CD14-positive monocyte (primary cell): ENCODE results near the gene HMCN2. TPM values are rescaled to one million over a fixed set of nuclear protein-coding genes. Genes with fewer than 3 reads are reported as not detected.

Experiments
- DNase-seq, 3 donors: peaks; one replicate each; pipeline ENCODE4 v3.0.0-alpha.2; 2011 to 2022
- H2AFZ ChIP-seq: 2 replicates; pipeline ENCODE4 v1.6.0; 2012; ENCODE audit warnings: mild to moderate bottlenecking, low read depth, low read length, inconsistent platforms; ENCODE audit not compliant: insufficient read depth, poor library complexity, severe bottlenecking
- H3K27ac ChIP-seq, 2 donors: 1 replicate in 1 of 2; 2 replicates in 1 of 2; pipeline ENCODE4 v1.5.1; 2012 to 2013; ENCODE audit warnings: low read length in 2 of 2, control low read depth in 1 of 2, inconsistent platforms in 1 of 2, low read depth in 1 of 2, mild to moderate bottlenecking in 1 of 2
- H3K27me3 ChIP-seq, 2 donors: one replicate each; pipeline versions ENCODE4 v1.6.0 to v1.6.1; 2011 to 2013; ENCODE audit warnings: low read length in 2 of 2; ENCODE audit not compliant: control insufficient read depth in 2 of 2, insufficient read depth in 2 of 2
- H3K36me3 ChIP-seq, 2 donors: replicated peaks in 1 of 2; 1 replicate in 1 of 2; 2 replicates in 1 of 2; pipeline versions ENCODE4 v1.5.1 to v1.6.1; 2012 to 2013; ENCODE audit warnings: low read length in 2 of 2, control low read depth in 1 of 2, inconsistent platforms in 1 of 2, mild to moderate bottlenecking in 1 of 2; ENCODE audit not compliant: insufficient read depth in 2 of 2, control insufficient read depth in 1 of 2
- H3K4me1 ChIP-seq, 2 donors: 1 replicate in 1 of 2; 2 replicates in 1 of 2; pipeline versions ENCODE4 v1.5.1 to v1.6.1; 2012 to 2013; ENCODE audit warnings: low read length in 2 of 2, control low read depth in 1 of 2, inconsistent platforms in 1 of 2, mild to moderate bottlenecking in 1 of 2, moderate library complexity in 1 of 2; ENCODE audit not compliant: insufficient read depth in 2 of 2, control insufficient read depth in 1 of 2
- H3K4me2 ChIP-seq: replicated peaks from 2 replicates; pipeline ENCODE3; 2012; ENCODE audit warnings: low read length, moderate library complexity, mild to moderate bottlenecking; ENCODE audit not compliant: poor library complexity, severe bottlenecking; ENCODE audit errors: extremely low read depth
- H3K4me3 ChIP-seq, 3 experiments: fragments of 200-600 bp in 1 of 3; sonication (generic) in 1 of 3; replicated peaks in 1 of 3; 1 replicate in 2 of 3; 2 replicates in 1 of 3; pipeline ENCODE4 v1.5.1; 2011 to 2013; ENCODE audit warnings: low read length in 3 of 3, mild to moderate bottlenecking in 3 of 3, control low read depth in 2 of 3, low read depth in 2 of 3, inconsistent platforms in 1 of 3, moderate library complexity in 1 of 3
- H3K79me2 ChIP-seq: 2 replicates; pipeline ENCODE4 v1.6.0; 2012; ENCODE audit warnings: mild to moderate bottlenecking, control low read depth, inconsistent platforms, low read length, moderate library complexity; ENCODE audit not compliant: insufficient read depth
- H3K9ac ChIP-seq: 2 replicates; pipeline ENCODE4 v1.6.0; 2017; ENCODE audit warnings: low read length, mild to moderate bottlenecking; ENCODE audit not compliant: insufficient read depth, poor library complexity, severe bottlenecking
- H3K9me3 ChIP-seq, 2 donors: replicated peaks in 1 of 2; 1 replicate in 1 of 2; 2 replicates in 1 of 2; pipeline versions ENCODE4 v1.5.1 to v1.6.1; 2012 to 2013; ENCODE audit warnings: low read length in 2 of 2, control low read depth in 1 of 2; ENCODE audit not compliant: control insufficient read depth in 1 of 2, insufficient read depth in 1 of 2
- H4K20me1 ChIP-seq: 2 replicates; pipeline ENCODE4 v1.6.0; 2012; ENCODE audit warnings: mild to moderate bottlenecking, low read length, control low read depth, moderate library complexity; ENCODE audit not compliant: insufficient read depth
- H3K27ac Mint-ChIP-seq, 7 donors: one replicate each; pipeline ENCODE4 v1.8.0; 2020; ENCODE audit warnings: mild to moderate bottlenecking in 7 of 7, mixed read lengths in 7 of 7, moderate library complexity in 6 of 7, inconsistent platforms in 2 of 7
- H3K27me3 Mint-ChIP-seq, 3 donors: one replicate each; pipeline ENCODE4 v1.8.0; 2021 to 2022; ENCODE audit warnings: low read depth in 3 of 3, mild to moderate bottlenecking in 3 of 3, mixed read lengths in 3 of 3, moderate library complexity in 3 of 3, inconsistent platforms in 1 of 3
- H3K36me3 Mint-ChIP-seq, 2 donors: one replicate each; pipeline ENCODE4 v1.8.0; 2020; ENCODE audit warnings: mixed read lengths in 2 of 2, inconsistent platforms in 1 of 2, mild to moderate bottlenecking in 1 of 2
- H3K4me1 Mint-ChIP-seq: one replicate; pipeline ENCODE4 v1.8.0; 2020; ENCODE audit warnings: mild to moderate bottlenecking, mixed read lengths
- H3K4me3 Mint-ChIP-seq, 2 donors: one replicate each; pipeline ENCODE4 v1.8.0; 2020; ENCODE audit warnings: mild to moderate bottlenecking in 2 of 2, mixed read lengths in 2 of 2, moderate library complexity in 1 of 2
- H3K9me3 Mint-ChIP-seq, 7 donors: one replicate each; pipeline ENCODE4 v1.8.0; 2020 to 2022; ENCODE audit warnings: mixed read lengths in 7 of 7, mild to moderate bottlenecking in 6 of 7, moderate library complexity in 6 of 7, inconsistent platforms in 2 of 7
- WGBS: methylation state at CpG from one replicate; pipeline ENCODE4 v1.1.5; 2013; ENCODE audit warnings: missing lambda C conversion rate; ENCODE audit not compliant: insufficient coverage; 5-methylcytosine and 5-hydroxymethylcytosine counted together
- intact Hi-C, 2 donors: fragments of 100-400 bp; cut with micrococcal nuclease; formaldehyde crosslinking; loops; one replicate each; pipeline versions ENCODE4 v1.15.0 to v1.15.1; 2023
- polyA plus RNA-seq, 3 donors: library from polyadenylated mRNA; depleted of rRNA in 1 of 3; unstranded in 2 of 3; stranded (reverse) in 1 of 3; fragments of 300-500 nt in 2 of 3; fragments of >200 nt in 1 of 3; fragmentation: Illumina TruSeq in 2 of 3; gene quantifications; 1 replicate in 2 of 3; 2 replicates in 1 of 3; pipeline ENCODE4 v1.2.3, GENCODE V29; 2012 to 2021
- TF ChIP-seq, protein P1 (sequence below): fragments of 200-600 bp; IDR thresholded peaks from one replicate; pipeline ENCODE4 v1.8.0; 2022; ENCODE audit warnings: antibody characterized with exemption, mild to moderate bottlenecking

HMCN2 gene
- polyA plus RNA-seq, 3 donors: not detected

DNA sequence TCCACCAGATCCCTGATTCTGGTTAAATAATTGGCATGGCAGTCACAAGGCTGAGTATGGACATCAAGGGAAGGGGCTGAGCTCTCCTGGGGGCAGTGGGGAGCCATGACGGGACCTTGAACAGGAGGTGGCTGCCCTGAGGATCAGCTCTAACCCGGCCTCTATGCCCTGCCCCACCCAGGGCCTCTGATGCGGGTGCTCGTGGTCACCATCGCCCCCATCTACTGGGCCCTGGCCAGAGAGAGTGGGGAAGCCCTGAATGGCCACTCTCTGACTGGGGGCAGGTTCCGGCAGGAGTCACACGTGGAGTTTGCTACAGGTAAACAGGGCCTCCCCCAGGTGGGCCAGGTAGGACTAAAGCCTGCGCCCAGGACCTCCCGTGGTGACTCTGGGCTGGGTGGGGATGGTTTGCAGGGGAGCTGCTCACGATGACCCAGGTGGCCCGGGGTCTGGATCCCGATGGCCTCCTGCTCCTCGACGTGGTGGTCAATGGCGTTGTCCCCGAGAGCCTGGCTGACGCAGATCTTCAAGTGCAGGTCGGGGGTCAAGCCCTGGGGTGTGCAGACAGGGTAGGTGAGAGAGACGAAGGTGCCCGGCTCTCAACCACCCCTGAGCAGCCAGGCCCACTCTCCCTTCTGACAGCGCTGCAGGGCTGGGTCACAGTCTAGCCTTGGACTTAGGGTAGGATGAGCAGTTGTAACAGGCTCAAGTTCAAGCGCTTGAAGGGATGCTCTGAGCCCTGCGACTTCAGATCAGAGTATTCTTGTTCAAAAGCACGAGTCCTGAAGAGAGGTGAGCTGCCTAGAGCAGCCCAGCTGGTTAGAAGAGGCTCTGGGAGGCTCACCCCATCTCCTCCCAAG is 159.3 kb downstream of the HMCN2 start:
- 91% methylated on average over 20 of the region's 24 CpGs for WGBS
- DNase-seq: no peak
- H3K36me3 ChIP-seq: no peaks in the 10 kb centered on the region
- peaks cover 0 to 10% of the 10 kb centered on the region in 2 donors for H3K9me3 ChIP-seq
- peaks cover under 1 to 3% (median 2%) of the 10 kb centered on the region in 7 donors for H3K9me3 Mint-ChIP-seq
- H4K20me1 ChIP-seq: no peaks in the 10 kb centered on the region
- no peaks in the 10 kb centered on the region for H3K4me1 ChIP-seq
- intact Hi-C loops: no loop called here
- no peaks in the 10 kb centered on the region for H3K79me2 ChIP-seq
- no peaks in the 10 kb centered on the region for H3K4me1 Mint-ChIP-seq
- no peak overlapping the region for H3K27ac Mint-ChIP-seq
- H3K4me3 Mint-ChIP-seq: no peak overlapping the region
- H3K27ac ChIP-seq: no peak overlapping the region
- TF ChIP-seq, protein P1, sequence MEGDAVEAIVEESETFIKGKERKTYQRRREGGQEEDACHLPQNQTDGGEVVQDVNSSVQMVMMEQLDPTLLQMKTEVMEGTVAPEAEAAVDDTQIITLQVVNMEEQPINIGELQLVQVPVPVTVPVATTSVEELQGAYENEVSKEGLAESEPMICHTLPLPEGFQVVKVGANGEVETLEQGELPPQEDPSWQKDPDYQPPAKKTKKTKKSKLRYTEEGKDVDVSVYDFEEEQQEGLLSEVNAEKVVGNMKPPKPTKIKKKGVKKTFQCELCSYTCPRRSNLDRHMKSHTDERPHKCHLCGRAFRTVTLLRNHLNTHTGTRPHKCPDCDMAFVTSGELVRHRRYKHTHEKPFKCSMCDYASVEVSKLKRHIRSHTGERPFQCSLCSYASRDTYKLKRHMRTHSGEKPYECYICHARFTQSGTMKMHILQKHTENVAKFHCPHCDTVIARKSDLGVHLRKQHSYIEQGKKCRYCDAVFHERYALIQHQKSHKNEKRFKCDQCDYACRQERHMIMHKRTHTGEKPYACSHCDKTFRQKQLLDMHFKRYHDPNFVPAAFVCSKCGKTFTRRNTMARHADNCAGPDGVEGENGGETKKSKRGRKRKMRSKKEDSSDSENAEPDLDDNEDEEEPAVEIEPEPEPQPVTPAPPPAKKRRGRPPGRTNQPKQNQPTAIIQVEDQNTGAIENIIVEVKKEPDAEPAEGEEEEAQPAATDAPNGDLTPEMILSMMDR: no peak
- H3K36me3 Mint-ChIP-seq: no peaks in the 10 kb centered on the region
- H3K4me3 ChIP-seq: no peak overlapping the region
- H3K27me3 ChIP-seq: no peaks in the 10 kb centered on the region
- H2AFZ ChIP-seq: no peak overlapping the region
- no peak overlapping the region for H3K9ac ChIP-seq
- H3K4me2 ChIP-seq: no peak overlapping the region
- peaks cover 0 to 12% (median 3%) of the 10 kb centered on the region in 3 donors for H3K27me3 Mint-ChIP-seq

DNA sequence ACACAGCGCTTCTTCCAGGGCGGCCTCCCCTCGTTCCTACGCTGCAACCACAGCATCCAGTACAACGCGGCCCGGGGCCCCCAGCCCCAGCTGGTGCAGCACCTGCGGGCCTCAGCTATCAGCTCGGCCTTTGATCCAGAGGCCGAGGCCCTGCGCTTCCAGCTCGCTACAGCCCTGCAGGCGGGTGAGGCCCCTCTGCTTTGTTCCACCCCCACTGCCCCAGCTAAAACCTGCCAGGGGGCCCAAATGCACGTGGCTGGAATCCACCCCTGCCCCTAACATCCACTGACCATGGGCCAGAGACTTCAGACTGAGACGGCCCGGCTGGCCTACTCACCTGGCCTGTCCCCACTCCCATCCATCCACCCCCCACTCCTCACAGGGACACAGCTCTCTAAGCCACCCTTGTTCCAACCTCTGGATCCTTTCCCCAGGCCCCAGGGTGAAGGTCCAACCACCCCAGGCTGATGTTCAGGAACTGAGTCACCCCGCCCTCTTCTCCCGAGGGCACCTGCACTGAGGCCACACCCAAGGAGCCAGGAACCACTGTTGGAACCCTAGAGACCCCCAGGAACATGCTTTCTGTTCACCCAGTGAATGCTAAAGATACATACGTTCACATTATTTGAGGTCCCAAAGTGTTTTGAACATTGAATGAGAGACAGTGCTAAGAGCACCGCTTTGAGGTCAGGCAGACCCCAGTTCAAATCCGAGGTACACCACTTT is 160.3 kb downstream of the HMCN2 start:
- intact Hi-C loops: no loop called here
- no peaks in the 10 kb centered on the region for H3K4me1 Mint-ChIP-seq
- no peak overlapping the region for H3K4me3 ChIP-seq
- H3K9me3 Mint-ChIP-seq: peaks cover 12 to 14% (median 13%) of the 10 kb centered on the region in 7 donors
- H3K27me3 ChIP-seq: no peaks in the 10 kb centered on the region
- H3K79me2 ChIP-seq: no peaks in the 10 kb centered on the region
- H3K27ac ChIP-seq: no peak overlapping the region
- H3K27ac Mint-ChIP-seq: peak overlapping the region in 1 of 7 donors; percentile 28
- TF ChIP-seq, protein P1: no peak
- H3K36me3 Mint-ChIP-seq: no peaks in the 10 kb centered on the region
- H3K9ac ChIP-seq: no peak overlapping the region
- no peak for DNase-seq
- no peak overlapping the region for H2AFZ ChIP-seq
- no peak overlapping the region for H3K4me2 ChIP-seq
- H3K4me3 Mint-ChIP-seq: no peak overlapping the region
- H3K27me3 Mint-ChIP-seq: peaks cover 0 to 12% (median 3%) of the 10 kb centered on the region in 3 donors
- H3K4me1 ChIP-seq: no peaks in the 10 kb centered on the region
- peaks cover 3 to 21% of the 10 kb centered on the region in 2 donors for H3K9me3 ChIP-seq
- 87% methylated on average over 21 of the region's 21 CpGs for WGBS
- H3K36me3 ChIP-seq: no peaks in the 10 kb centered on the region
- no peaks in the 10 kb centered on the region for H4K20me1 ChIP-seq
